ENCODE measurements around the gene CACNA2D3.

DNA sequence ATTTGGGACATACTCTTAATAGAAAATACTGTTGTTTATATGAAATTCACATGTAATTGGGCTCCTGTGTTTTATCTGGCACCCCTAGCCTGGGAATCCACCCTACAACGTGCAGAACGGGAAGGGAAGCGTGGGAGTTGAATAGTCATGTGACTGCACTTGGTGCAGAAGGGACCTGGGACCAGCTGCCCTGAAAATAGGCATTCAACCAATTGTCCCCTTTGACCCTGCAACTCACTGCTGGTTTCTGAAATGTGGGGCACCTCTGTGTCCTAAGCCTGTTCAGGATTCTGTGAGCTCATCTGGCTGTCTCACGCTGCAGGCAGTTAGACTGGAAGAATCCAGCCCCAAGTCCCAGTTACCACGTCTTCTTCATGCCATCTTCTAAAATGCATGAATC lies 79.7 kb downstream of the CACNA2D3 start:
- TF ChIP-seq SIN3A (IDR thresholded peaks at IDR 0.05; ENCODE audit: borderline replicate concordance, insufficient read depth, low read length) (no peak), TAF1 (IDR thresholded peaks at IDR 0.05; ENCODE audit: borderline replicate concordance, insufficient read depth, low read length) (no peak), POLR2AphosphoS5 (IDR thresholded peaks at IDR 0.05; ENCODE audit: low read depth, low read length) (no peak), FOXP2 (optimal IDR thresholded peaks at IDR 0.05; ENCODE audit: borderline replicate concordance, extremely low read depth, extremely low read length, insufficient read depth) (no peak)
- TF ChIP-seq, protein P1, sequence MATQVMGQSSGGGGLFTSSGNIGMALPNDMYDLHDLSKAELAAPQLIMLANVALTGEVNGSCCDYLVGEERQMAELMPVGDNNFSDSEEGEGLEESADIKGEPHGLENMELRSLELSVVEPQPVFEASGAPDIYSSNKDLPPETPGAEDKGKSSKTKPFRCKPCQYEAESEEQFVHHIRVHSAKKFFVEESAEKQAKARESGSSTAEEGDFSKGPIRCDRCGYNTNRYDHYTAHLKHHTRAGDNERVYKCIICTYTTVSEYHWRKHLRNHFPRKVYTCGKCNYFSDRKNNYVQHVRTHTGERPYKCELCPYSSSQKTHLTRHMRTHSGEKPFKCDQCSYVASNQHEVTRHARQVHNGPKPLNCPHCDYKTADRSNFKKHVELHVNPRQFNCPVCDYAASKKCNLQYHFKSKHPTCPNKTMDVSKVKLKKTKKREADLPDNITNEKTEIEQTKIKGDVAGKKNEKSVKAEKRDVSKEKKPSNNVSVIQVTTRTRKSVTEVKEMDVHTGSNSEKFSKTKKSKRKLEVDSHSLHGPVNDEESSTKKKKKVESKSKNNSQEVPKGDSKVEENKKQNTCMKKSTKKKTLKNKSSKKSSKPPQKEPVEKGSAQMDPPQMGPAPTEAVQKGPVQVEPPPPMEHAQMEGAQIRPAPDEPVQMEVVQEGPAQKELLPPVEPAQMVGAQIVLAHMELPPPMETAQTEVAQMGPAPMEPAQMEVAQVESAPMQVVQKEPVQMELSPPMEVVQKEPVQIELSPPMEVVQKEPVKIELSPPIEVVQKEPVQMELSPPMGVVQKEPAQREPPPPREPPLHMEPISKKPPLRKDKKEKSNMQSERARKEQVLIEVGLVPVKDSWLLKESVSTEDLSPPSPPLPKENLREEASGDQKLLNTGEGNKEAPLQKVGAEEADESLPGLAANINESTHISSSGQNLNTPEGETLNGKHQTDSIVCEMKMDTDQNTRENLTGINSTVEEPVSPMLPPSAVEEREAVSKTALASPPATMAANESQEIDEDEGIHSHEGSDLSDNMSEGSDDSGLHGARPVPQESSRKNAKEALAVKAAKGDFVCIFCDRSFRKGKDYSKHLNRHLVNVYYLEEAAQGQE (IDR thresholded peaks at IDR 0.05; ENCODE audit: insufficient read depth in 1 of 2, low read depth in 2 of 2, low read length in 2 of 2), result no peak
